ENCODE measurements around the gene ROBO1. TPM values are rescaled to one million over a fixed set of nuclear protein-coding genes. Genes with fewer than 3 reads are reported as not detected.

The ROBO1 gene
- total RNA-seq, 1 donor from 2014 or later, result 78.0 TPM

DNA sequence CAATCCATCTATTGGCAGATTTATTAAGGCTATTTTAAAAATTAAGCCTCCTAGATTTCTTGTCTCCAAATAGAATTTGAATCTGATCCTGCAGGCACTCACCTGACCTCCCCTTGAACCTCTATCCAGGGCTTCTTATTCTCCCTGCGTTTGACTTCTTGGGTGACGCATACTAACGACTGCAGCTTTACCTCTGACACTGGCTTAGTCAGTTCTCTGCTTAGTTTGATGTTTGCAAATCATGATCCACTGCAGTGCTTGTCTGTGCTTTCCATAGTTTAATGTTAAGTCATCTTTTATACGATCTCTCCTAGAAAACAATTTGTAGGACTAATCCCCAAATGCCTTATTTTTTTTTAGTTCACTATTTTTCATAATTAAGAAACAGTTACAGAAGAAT is 233.1 kb downstream of the ROBO1 start:
- no peak for TF ChIP-seq CTCF (IDR thresholded peaks at IDR 0.05; ENCODE audit: unreplicated experiment)
- H3K4me3 Mint-ChIP-seq (ENCODE audit: low read depth), result no peak overlapping the region
- no peaks in the 10 kb centered on the region for H3K27me3 Mint-ChIP-seq
- no peak for DNase-seq (ENCODE audit: low spot score, unreplicated experiment)
- no peak overlapping the region for H3K27ac Mint-ChIP-seq
- H3K36me3 Mint-ChIP-seq (ENCODE audit: insufficient read depth), result no peaks in the 10 kb centered on the region
- H3K9me3 Mint-ChIP-seq (ENCODE audit: low read depth), result no peaks in the 10 kb centered on the region
- peaks cover 3% of the 10 kb centered on the region for H3K4me1 Mint-ChIP-seq (ENCODE audit: low read depth)

DNA sequence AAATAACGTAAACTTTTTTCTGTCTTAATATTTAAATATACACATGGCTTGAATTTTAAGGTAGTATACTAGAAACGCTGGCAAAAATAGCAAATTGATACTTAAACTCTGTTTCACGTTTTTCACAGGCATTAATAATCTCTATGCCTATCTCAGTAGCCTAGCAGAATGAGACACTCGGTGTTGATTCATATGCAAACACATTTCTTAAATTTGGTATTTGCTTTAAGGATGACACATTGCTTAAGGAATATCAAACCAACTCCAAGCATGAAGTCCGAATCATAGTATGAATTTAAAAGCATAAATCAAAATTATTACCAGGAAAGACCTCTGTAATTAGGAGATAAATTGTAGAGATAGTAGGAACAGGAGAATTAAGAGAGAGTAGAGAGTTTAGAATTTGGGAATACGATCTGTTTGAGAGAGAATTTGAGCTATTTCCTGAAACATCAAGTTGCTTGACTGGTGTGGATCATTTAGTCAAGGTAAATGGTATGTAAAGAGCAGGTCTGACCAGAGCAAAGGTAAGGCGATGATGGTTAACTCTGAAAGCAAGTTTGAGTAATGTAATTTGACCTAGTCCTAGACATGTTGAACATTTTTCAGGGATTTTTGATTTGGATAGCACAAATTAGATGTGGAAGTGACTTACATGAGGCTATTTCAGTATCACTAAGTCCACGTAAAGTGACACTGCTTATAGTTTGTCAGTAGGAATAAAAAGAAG is 236.1 kb downstream of the ROBO1 start:
- DNase-seq (ENCODE audit: low spot score, unreplicated experiment), result no peak
- no peaks in the 10 kb centered on the region for H3K27me3 Mint-ChIP-seq
- peaks cover 3% of the 10 kb centered on the region for H3K4me1 Mint-ChIP-seq (ENCODE audit: low read depth)
- TF ChIP-seq CTCF (IDR thresholded peaks at IDR 0.05; ENCODE audit: unreplicated experiment), result no peak
- H3K4me3 Mint-ChIP-seq (ENCODE audit: low read depth), result no peak overlapping the region
- H3K9me3 Mint-ChIP-seq (ENCODE audit: low read depth), result no peaks in the 10 kb centered on the region
- no peak overlapping the region for H3K27ac Mint-ChIP-seq
- H3K36me3 Mint-ChIP-seq (ENCODE audit: insufficient read depth), result no peaks in the 10 kb centered on the region

DNA sequence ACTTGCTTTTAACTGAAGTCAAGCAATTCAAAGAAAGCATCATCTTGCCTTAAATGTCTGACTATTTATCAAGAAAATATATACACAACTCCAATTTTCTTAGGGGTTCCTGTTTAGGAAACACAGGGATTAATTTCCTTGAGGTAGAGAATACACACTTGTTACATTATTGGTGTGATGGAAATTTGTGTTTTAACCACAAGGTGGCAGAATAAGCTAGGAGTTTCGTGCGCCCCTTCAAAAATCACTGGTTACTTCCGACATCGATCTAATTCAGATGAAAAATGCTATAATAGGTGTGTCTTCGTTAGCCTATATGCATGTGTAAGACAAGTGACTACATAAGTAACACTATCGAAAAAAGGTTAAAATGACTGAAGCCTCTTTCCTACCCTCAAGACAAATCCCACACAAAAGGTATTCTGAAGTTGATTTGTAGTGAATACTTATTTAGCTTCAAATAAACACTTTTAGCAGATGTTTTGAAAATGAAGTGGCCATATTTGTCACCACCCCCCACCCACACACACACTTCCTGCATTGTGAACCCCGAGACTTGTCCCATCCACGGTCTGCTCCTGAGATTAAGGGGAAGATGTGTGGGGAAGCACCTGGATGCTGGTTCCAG is 246.5 kb downstream of the ROBO1 start:
- Mint-ChIP-seq H3K27me3 (no peaks in the 10 kb centered on the region), H3K9me3 (ENCODE audit: low read depth) (no peaks in the 10 kb centered on the region), H3K36me3 (ENCODE audit: insufficient read depth) (no peaks in the 10 kb centered on the region), H3K27ac (no peak overlapping the region), H3K4me3 (ENCODE audit: low read depth) (no peak overlapping the region), H3K4me1 (ENCODE audit: low read depth) (peaks cover 5% of the 10 kb centered on the region)
- TF ChIP-seq CTCF (IDR thresholded peaks at IDR 0.05; ENCODE audit: unreplicated experiment), result peak; percentile 85
- no peak for DNase-seq (ENCODE audit: low spot score, unreplicated experiment)

DNA sequence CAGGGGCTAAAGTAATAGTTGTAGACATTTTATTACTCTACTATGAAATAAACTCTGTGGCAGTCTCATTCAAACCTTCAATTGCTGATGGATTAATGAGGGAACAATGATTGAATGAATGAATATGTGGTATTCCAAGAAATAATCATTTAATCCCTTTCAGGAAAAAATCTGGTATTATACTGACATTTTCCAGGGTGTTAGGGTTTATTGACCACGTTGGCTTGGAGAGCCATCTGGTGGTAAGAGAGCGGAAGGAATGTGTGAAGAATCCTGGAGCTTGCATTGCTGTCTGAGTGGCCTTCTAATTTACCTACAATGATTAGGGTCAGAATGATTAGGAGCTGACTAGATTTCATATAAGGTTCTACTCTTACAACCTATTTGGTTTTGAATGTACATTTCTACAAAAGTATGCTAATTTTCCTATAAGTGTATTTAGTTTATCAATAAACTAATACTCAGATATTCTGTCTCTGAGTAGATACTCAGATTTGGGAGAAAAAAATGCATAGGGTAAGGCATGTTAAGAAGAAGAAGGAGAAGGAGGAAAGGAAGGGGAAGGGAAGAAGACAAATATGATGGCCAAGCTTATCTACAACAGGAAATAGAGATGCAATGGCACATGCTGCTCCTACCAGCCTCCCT is 249.9 kb downstream of the ROBO1 start:
- Mint-ChIP-seq H3K4me1 (ENCODE audit: low read depth) (peaks cover 5% of the 10 kb centered on the region), H3K36me3 (ENCODE audit: insufficient read depth) (no peaks in the 10 kb centered on the region), H3K27me3 (no peaks in the 10 kb centered on the region), H3K4me3 (ENCODE audit: low read depth) (no peak overlapping the region), H3K27ac (no peak overlapping the region), H3K9me3 (ENCODE audit: low read depth) (no peaks in the 10 kb centered on the region)
- no peak for DNase-seq (ENCODE audit: low spot score, unreplicated experiment)
- TF ChIP-seq CTCF (IDR thresholded peaks at IDR 0.05; ENCODE audit: unreplicated experiment), result peak; percentile 78

- H3K4me1 Mint-ChIP-seq (ENCODE audit: low read depth), result peaks cover 5% of the 10 kb centered on the region
- H3K4me3 Mint-ChIP-seq (ENCODE audit: low read depth), result no peak overlapping the region
- H3K9me3 Mint-ChIP-seq (ENCODE audit: low read depth), result no peaks in the 10 kb centered on the region
- no peak overlapping the region for H3K27ac Mint-ChIP-seq
- no peaks in the 10 kb centered on the region for H3K36me3 Mint-ChIP-seq (ENCODE audit: insufficient read depth)
- H3K27me3 Mint-ChIP-seq, result no peaks in the 10 kb centered on the region
- TF ChIP-seq CTCF (IDR thresholded peaks at IDR 0.05; ENCODE audit: unreplicated experiment), result no peak
- DNase-seq (ENCODE audit: low spot score, unreplicated experiment), result no peak
Observed at GRCh38 chr3:79516795-79517194, 251.0 kb downstream of the ROBO1 start.
